ENCODE data around the gene ADAMTS17. TPM values are rescaled to one million over a fixed set of nuclear protein-coding genes. Genes with fewer than 3 reads are reported as not detected.
"Not testable (repeated sequence)": the region's sequence is repeated elsewhere in the genome, so short reads cannot be mapped to it uniquely, and the experiment has no call there.

ADAMTS17 gene
- total and polyA plus RNA-seq, 4 donors = 10.5 to 20.6 (median 17.9) TPM

DNA sequence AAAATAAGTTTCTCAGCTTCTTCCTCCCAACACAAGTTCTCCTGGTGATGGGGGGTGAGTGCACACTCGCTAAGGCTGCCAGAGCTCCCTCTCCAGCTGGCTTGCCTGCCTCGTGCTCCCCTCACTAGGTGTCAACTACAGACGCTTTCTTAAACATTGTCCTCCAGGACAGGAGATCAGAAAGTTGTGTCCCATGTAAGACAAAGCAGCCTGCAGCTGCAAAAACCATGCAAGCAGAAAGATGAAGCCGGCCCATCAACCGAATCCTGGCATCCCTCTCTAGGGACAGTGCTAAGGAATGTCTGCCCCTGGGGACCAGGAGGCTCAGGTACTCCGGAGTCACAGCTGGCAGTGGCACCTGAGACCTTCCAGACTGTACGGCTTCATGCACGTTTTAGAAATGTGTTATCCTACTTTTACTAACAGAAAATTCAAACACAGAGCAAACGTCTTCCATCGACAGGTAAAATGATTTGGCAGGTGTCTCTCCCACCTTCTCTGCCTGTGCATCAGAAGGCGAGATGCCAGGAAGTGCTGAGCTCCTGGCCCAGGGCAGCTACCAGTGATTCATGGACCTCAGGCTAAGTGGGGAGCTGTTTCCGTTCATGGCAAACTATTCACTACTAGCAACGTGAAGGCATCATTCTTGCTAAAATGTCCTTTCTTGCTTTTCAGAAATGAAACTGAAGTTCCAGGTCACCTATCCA lies 246.1 kb downstream of the ADAMTS17 start:
- H3K4me1 ChIP-seq (ENCODE audit: control insufficient read depth, insufficient read depth, low read length) = no peaks in the 10 kb centered on the region
- H3K27me3 ChIP-seq (ENCODE audit: control insufficient read depth, insufficient read depth, low read length) = no peaks in the 10 kb centered on the region
- WGBS (ENCODE audit: insufficient coverage) = 83% methylated on average over 7 of the region's 13 CpGs
- H3K9me3 ChIP-seq (ENCODE audit: control insufficient read depth, insufficient read depth, low read length) = no peaks in the 10 kb centered on the region
- H3K36me3 ChIP-seq (ENCODE audit: control insufficient read depth, insufficient read depth, low read length) = no peaks in the 10 kb centered on the region
- DNase-seq (ENCODE audit: low read depth in 4 of 6, low spot score in 6 of 6) = no peak
- H3K27ac ChIP-seq (ENCODE audit: low read depth, low read length) = no peak overlapping the region
- no peak overlapping the region for H3K4me3 ChIP-seq (ENCODE audit: low read depth, low read length)

GRCh38 chr15:100094127-100094510 lies 247.7 kb downstream of the ADAMTS17 start:
- WGBS (ENCODE audit: insufficient coverage) = 80% methylated on average over 3 of the region's 3 CpGs
- no peaks in the 10 kb centered on the region for H3K4me1 ChIP-seq (ENCODE audit: control insufficient read depth, insufficient read depth, low read length)
- H3K4me3 ChIP-seq (ENCODE audit: low read depth, low read length) = no peak overlapping the region
- H3K27ac ChIP-seq (ENCODE audit: low read depth, low read length) = no peak overlapping the region
- H3K27me3 ChIP-seq (ENCODE audit: control insufficient read depth, insufficient read depth, low read length) = no peaks in the 10 kb centered on the region
- no peaks in the 10 kb centered on the region for H3K9me3 ChIP-seq (ENCODE audit: control insufficient read depth, insufficient read depth, low read length)
- H3K36me3 ChIP-seq (ENCODE audit: control insufficient read depth, insufficient read depth, low read length) = no peaks in the 10 kb centered on the region
- no peak for DNase-seq (ENCODE audit: low read depth in 4 of 6, low spot score in 6 of 6)

DNA sequence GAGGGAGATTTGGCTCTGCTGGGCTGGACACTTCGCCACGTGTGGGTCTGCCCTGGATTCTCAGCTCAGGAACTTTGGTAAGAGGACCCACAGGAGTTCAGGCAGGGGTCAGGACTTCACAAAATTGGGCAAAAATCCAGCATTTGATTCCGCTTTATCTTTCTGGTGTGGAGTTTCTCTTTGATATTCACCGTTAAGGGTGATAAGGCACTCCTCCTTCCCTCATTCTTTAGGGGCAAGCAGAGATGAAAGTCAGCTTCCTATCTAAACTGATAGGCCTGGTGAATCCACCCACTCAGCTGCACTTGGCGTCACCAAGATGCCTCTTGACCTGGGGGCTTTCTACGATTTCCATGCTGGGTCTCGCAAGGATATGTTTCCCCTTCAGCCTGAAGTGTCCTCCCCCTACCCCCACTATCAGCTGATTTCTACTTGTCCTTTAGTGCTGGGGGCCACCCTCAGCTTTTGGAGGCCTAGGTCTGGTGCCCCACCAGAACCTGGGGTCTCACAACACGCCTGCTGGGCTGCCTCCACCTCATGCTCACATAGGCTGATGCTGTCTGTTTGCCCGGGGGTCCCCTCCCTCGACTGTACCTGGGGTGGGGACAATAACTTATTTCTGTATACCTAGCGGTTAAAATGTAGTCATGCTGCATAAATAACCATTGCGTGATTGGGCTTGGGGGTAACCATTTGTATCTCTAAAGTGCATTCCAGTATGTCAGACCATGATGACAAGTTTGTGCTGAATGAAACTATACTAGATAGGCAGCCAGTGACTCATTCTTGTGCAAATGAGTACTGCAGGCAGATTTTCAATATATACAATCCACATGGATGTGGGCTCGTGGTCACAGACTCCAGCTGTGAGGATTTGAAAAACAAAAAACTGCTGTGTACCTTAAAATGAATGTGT lies 248.3 kb downstream of the ADAMTS17 start:
- Histone ChIP-seq H3K36me3 (ENCODE audit: control insufficient read depth, insufficient read depth, low read length) (no peaks in the 10 kb centered on the region), H3K9me3 (ENCODE audit: control insufficient read depth, insufficient read depth, low read length) (no peaks in the 10 kb centered on the region), H3K27ac (ENCODE audit: low read depth, low read length) (no peak overlapping the region), H3K4me1 (ENCODE audit: control insufficient read depth, insufficient read depth, low read length) (no peaks in the 10 kb centered on the region), H3K4me3 (ENCODE audit: low read depth, low read length) (no peak overlapping the region), H3K27me3 (ENCODE audit: control insufficient read depth, insufficient read depth, low read length) (no peaks in the 10 kb centered on the region)
- WGBS (ENCODE audit: insufficient coverage) = 82% methylated on average over 9 of the region's 13 CpGs
- peak in 1 of 6 donors; percentile 13 for DNase-seq (ENCODE audit: low read depth in 4 of 6, low spot score in 6 of 6)

- no peaks in the 10 kb centered on the region for H3K9me3 ChIP-seq (ENCODE audit: control insufficient read depth, insufficient read depth, low read length)
- WGBS (ENCODE audit: insufficient coverage) = 90% methylated on average over 4 of the region's 9 CpGs
These were observed 249.7 kb downstream of the ADAMTS17 start for GRCh38 chr15:100092034-100092433.

DNA sequence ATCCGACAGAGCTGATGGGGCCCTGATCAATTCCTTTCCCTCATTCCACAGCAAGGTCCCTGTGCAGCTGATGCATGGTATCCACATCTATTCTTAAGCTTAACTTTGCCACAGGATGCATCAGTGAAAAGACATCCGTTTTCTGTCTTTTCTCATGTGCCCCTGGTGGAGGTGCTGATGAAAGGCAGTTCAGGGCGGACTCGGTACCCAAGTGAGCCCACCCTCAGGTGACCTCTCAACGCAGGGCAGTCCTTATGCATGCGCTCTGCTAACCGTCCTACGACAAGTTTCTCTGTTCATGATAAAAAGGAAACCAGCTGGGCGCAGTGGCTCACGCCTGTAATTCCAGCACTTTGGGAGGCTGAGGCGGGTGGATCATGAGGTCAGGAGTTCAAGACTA lies 251.4 kb downstream of the ADAMTS17 start:
- Histone ChIP-seq H3K4me3 (ENCODE audit: low read depth, low read length) (no peak overlapping the region), H3K4me1 (ENCODE audit: control insufficient read depth, insufficient read depth, low read length) (no peaks in the 10 kb centered on the region), H3K36me3 (ENCODE audit: control insufficient read depth, insufficient read depth, low read length) (no peaks in the 10 kb centered on the region), H3K27ac (ENCODE audit: low read depth, low read length) (no peak overlapping the region), H3K9me3 (ENCODE audit: control insufficient read depth, insufficient read depth, low read length) (no peaks in the 10 kb centered on the region), H3K27me3 (ENCODE audit: control insufficient read depth, insufficient read depth, low read length) (no peaks in the 10 kb centered on the region)
- WGBS (ENCODE audit: insufficient coverage) = 89% methylated on average over 9 of the region's 11 CpGs
- DNase-seq (ENCODE audit: low read depth in 4 of 6, low spot score in 6 of 6) = no peak

More at GRCh38 chr15:100092034-100092433, 249.7 kb downstream of the ADAMTS17 start:
- Histone ChIP-seq H3K36me3 (ENCODE audit: control insufficient read depth, insufficient read depth, low read length) (no peaks in the 10 kb centered on the region), H3K27ac (ENCODE audit: low read depth, low read length) (no peak overlapping the region), H3K27me3 (ENCODE audit: control insufficient read depth, insufficient read depth, low read length) (no peaks in the 10 kb centered on the region), H3K4me3 (ENCODE audit: low read depth, low read length) (no peak overlapping the region), H3K4me1 (ENCODE audit: control insufficient read depth, insufficient read depth, low read length) (no peaks in the 10 kb centered on the region)
- DNase-seq (ENCODE audit: low read depth in 4 of 6, low spot score in 6 of 6) = no peak

- 82% methylated on average over 14 of the region's 17 CpGs for WGBS (ENCODE audit: insufficient coverage)
- not testable (repeated sequence) for H3K36me3 ChIP-seq (ENCODE audit: control insufficient read depth, insufficient read depth, low read length); H3K4me3 ChIP-seq (ENCODE audit: low read depth, low read length); H3K9me3 ChIP-seq (ENCODE audit: control insufficient read depth, insufficient read depth, low read length); H3K27me3 ChIP-seq (ENCODE audit: control insufficient read depth, insufficient read depth, low read length); H3K4me1 ChIP-seq (ENCODE audit: control insufficient read depth, insufficient read depth, low read length); H3K27ac ChIP-seq (ENCODE audit: low read depth, low read length); DNase-seq (ENCODE audit: low read depth in 4 of 6, low spot score in 6 of 6)
These were observed 257.5 kb downstream of the ADAMTS17 start for GRCh38 chr15:100084042-100084821.

DNA sequence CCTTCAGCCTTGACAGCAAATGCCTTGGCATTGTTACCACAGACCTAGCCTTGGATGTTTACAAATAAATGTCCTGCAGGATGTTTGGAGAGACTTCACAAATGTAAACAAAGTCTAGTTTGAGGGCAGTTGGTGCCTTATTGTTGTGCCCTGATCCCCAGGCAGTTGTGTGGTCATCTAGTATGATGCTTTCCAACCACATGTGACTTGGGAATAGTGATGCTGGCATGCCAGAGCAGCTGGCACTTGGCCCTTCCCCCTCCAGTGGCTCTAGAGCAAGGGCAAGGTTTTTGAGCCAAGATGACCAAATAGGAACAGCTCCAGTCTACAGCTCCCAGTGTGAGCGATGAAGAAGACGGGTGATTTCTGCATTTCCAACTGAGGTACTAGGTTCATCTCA lies 258.2 kb downstream of the ADAMTS17 start:
- Histone ChIP-seq H3K27me3 (ENCODE audit: control insufficient read depth, insufficient read depth, low read length) (no peaks in the 10 kb centered on the region), H3K4me1 (ENCODE audit: control insufficient read depth, insufficient read depth, low read length) (no peaks in the 10 kb centered on the region), H3K27ac (ENCODE audit: low read depth, low read length) (no peak overlapping the region), H3K4me3 (ENCODE audit: low read depth, low read length) (no peak overlapping the region), H3K36me3 (ENCODE audit: control insufficient read depth, insufficient read depth, low read length) (no peaks in the 10 kb centered on the region), H3K9me3 (ENCODE audit: control insufficient read depth, insufficient read depth, low read length) (no peaks in the 10 kb centered on the region)
- WGBS (ENCODE audit: insufficient coverage) = 88% methylated on average over 2 of the region's 2 CpGs
- no peak for DNase-seq (ENCODE audit: low read depth in 4 of 6, low spot score in 6 of 6)

GRCh38 chr15:100082761-100083402 lies 258.9 kb downstream of the ADAMTS17 start:
- WGBS (ENCODE audit: insufficient coverage) = 89% methylated on average over 6 of the region's 7 CpGs
- Histone ChIP-seq H3K27ac (ENCODE audit: low read depth, low read length) (no peak overlapping the region), H3K4me1 (ENCODE audit: control insufficient read depth, insufficient read depth, low read length) (no peaks in the 10 kb centered on the region), H3K9me3 (ENCODE audit: control insufficient read depth, insufficient read depth, low read length) (no peaks in the 10 kb centered on the region), H3K4me3 (ENCODE audit: low read depth, low read length) (no peak overlapping the region), H3K27me3 (ENCODE audit: control insufficient read depth, insufficient read depth, low read length) (no peaks in the 10 kb centered on the region), H3K36me3 (ENCODE audit: control insufficient read depth, insufficient read depth, low read length) (no peaks in the 10 kb centered on the region)
- no peak for DNase-seq (ENCODE audit: low read depth in 4 of 6, low spot score in 6 of 6)

DNA sequence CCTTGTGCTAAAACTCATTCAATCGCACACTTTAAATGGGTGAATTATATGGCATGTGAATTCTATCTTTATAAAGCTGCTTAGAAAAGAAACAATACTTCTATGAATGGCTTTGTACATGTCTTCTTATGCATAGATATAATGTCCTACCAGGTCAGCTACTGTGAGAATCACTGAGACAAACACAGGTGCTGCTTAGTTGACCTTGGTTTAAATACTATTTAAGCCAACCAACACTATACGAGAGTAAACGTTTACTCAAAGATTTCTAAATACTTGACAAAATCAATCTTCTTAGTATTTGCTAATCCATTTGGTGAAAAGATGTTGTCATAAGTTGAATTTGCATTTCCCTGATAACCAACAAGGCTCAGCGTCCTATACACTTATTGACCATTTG lies 260.3 kb downstream of the ADAMTS17 start:
- no CpG with 5 or more reads among the region's 4 CpGs for whole genome bisulfite sequencing (ENCODE audit: insufficient coverage)
- no peak overlapping the region for H3K4me3 ChIP-seq (ENCODE audit: low read depth, low read length)
- no peaks in the 10 kb centered on the region for H3K36me3 ChIP-seq (ENCODE audit: control insufficient read depth, insufficient read depth, low read length)

More for the DNA sequence above, 260.3 kb downstream of the ADAMTS17 start:
- H3K27me3 ChIP-seq (ENCODE audit: control insufficient read depth, insufficient read depth, low read length) = no peaks in the 10 kb centered on the region
- DNase-seq (ENCODE audit: low read depth in 4 of 6, low spot score in 6 of 6) = no peak
- no peaks in the 10 kb centered on the region for H3K9me3 ChIP-seq (ENCODE audit: control insufficient read depth, insufficient read depth, low read length)
- no peak overlapping the region for H3K27ac ChIP-seq (ENCODE audit: low read depth, low read length)
- no peaks in the 10 kb centered on the region for H3K4me1 ChIP-seq (ENCODE audit: control insufficient read depth, insufficient read depth, low read length)

Data from spinal cord (tissue), 10 donors.